Keratinocyte (primary cell): Measurements from ENCODE around the gene CACNA2D4. TPM values are rescaled to one million over a fixed set of nuclear protein-coding genes. Genes with fewer than 3 reads are reported as not detected.

Source experiments
- DNase-seq: peaks from one replicate; pipeline ENCODE4 v3.0.0-alpha.2; 2011; ENCODE audit warnings: low read depth, missing footprints, low spot score
- FAIRE-seq: peaks from 2 replicates; lab custom pipeline; 2011; peaks lifted over from hg19 to GRCh38; lab: Jason Lieb, UNC
- H2AFZ ChIP-seq: 2 replicates; pipeline ENCODE4 v1.6.0; 2012; ENCODE audit warnings: low read length, control low read depth, inconsistent platforms; ENCODE audit not compliant: control insufficient read depth
- H3K27ac ChIP-seq: 2 replicates; pipeline ENCODE4 v1.5.1; 2011; ENCODE audit warnings: low read length; ENCODE audit not compliant: control insufficient read depth, insufficient read depth
- H3K27me3 ChIP-seq: 3 replicates; pipeline ENCODE4 v1.6.0; 2011; ENCODE audit warnings: low read length; ENCODE audit not compliant: control insufficient read depth, insufficient read depth; ENCODE audit errors: extremely low read depth
- H3K36me3 ChIP-seq, 2 experiments: 2 replicates in 1 of 2; 3 replicates in 1 of 2; pipeline ENCODE4 v1.5.1; 2011; ENCODE audit warnings: low read length in 2 of 2, mild to moderate bottlenecking in 1 of 2; ENCODE audit not compliant: control insufficient read depth in 2 of 2, insufficient read depth in 2 of 2; ENCODE audit errors: extremely low read depth in 1 of 2
- H3K4me1 ChIP-seq: 3 replicates; pipeline ENCODE4 v1.5.1; 2011; ENCODE audit warnings: low read length; ENCODE audit not compliant: control insufficient read depth, insufficient read depth; ENCODE audit errors: extremely low read depth
- H3K4me2 ChIP-seq: 3 replicates; pipeline ENCODE4 v1.6.0; 2011; ENCODE audit warnings: low read depth, low read length; ENCODE audit not compliant: control insufficient read depth, insufficient read depth; ENCODE audit errors: extremely low read depth
- H3K4me3 ChIP-seq, 3 experiments: fragments of 200-600 bp in 1 of 3; sonication (generic) in 1 of 3; 2 replicates in 2 of 3; 3 replicates in 1 of 3; pipeline ENCODE4 v1.5.1; 2011 to 2016; ENCODE audit warnings: low read length in 3 of 3, mild to moderate bottlenecking in 3 of 3, control low read depth in 2 of 3, inconsistent platforms in 1 of 3, low read depth in 1 of 3, mixed read lengths in 1 of 3, mixed run types in 1 of 3, moderate library complexity in 1 of 3; ENCODE audit not compliant: control insufficient read depth in 2 of 3, insufficient read depth in 2 of 3; ENCODE audit errors: extremely low read depth in 1 of 3
- H3K79me2 ChIP-seq: 2 replicates; pipeline ENCODE4 v1.6.0; 2012; ENCODE audit warnings: low read length; ENCODE audit not compliant: control insufficient read depth, insufficient read depth
- H3K9ac ChIP-seq: 3 replicates; pipeline ENCODE4 v1.6.0; 2011; ENCODE audit warnings: low read length; ENCODE audit not compliant: control insufficient read depth, insufficient read depth; ENCODE audit errors: extremely low read depth
- H3K9me1 ChIP-seq: 3 replicates; pipeline ENCODE4 v1.6.0; 2011; ENCODE audit warnings: low read length; ENCODE audit not compliant: control insufficient read depth, insufficient read depth; ENCODE audit errors: extremely low read depth
- H3K9me3 ChIP-seq: 2 replicates; pipeline ENCODE4 v1.5.1; 2012; ENCODE audit warnings: low read depth, low read length; ENCODE audit not compliant: control insufficient read depth
- H4K20me1 ChIP-seq: 3 replicates; pipeline ENCODE4 v1.6.0; 2011; ENCODE audit warnings: low read length; ENCODE audit not compliant: control insufficient read depth, insufficient read depth; ENCODE audit errors: extremely low read depth
- CTCF ChIP-seq, 3 experiments: IDR thresholded peaks in 1 of 3; conservative IDR thresholded peaks in 1 of 3; optimal IDR thresholded peaks in 1 of 3; 2 replicates in 2 of 3; 3 replicates in 1 of 3; pipeline versions ENCODE3 to v1.5.1; 2011; ENCODE audit warnings: low read length in 3 of 3, mild to moderate bottlenecking in 3 of 3, moderate library complexity in 2 of 3, control low read depth in 1 of 3, inconsistent platforms in 1 of 3; ENCODE audit not compliant: insufficient read depth in 2 of 3; ENCODE audit errors: extremely low read depth in 1 of 3
- EZH2 ChIP-seq: IDR thresholded peaks from one replicate; pipeline ENCODE4 v1.6.1; 2012; ENCODE audit warnings: inconsistent platforms, mild to moderate bottlenecking, low read length, moderate library complexity
- dilution Hi-C: fragments of 300-500 bp; cut with MboI; formaldehyde crosslinking; loops from one replicate; pipeline ENCODE4 v1.7.0; 2020; ENCODE audit warnings: low sequenced_read_pairs; ENCODE audit not compliant: extremely low pct_ligation_motif_present
- polyA plus RNA-seq, 5 experiments: library from polyadenylated mRNA; depleted of rRNA in 3 of 5; stranded (reverse) in 3 of 5; stranded (forward) in 1 of 5; unstranded in 1 of 5; fragments of >200 nt; gene quantifications; 1 replicate in 1 of 5; 2 replicates in 3 of 5; 3 replicates in 1 of 5; pipeline versions ENCODE4 v1.2.1 to v1.2.3, GENCODE V29; 2011 to 2012; ENCODE audit warnings: missing spikeins in 2 of 5, low read depth in 1 of 5, low replicate concordance in 1 of 5

Gene CACNA2D4
- polyA plus RNA-seq, 1 donor (not counting 4 experiments of a cell fraction or from before 2014, with no cell fraction given) = 0.09 TPM

GRCh38 chr12:1933342-1934051, 15.0 kb upstream of the CACNA2D4 start:
- no peak overlapping the region for H3K27ac ChIP-seq
- no peak for DNase-seq
- H2AFZ ChIP-seq = no peak overlapping the region
- no peak overlapping the region for H3K4me3 ChIP-seq
- no peaks in the 10 kb centered on the region for H3K36me3 ChIP-seq
- no peaks in the 10 kb centered on the region for H3K9me1 ChIP-seq
- H3K27me3 ChIP-seq = no peaks in the 10 kb centered on the region
- H3K4me1 ChIP-seq = no peaks in the 10 kb centered on the region
- H4K20me1 ChIP-seq = no peaks in the 10 kb centered on the region
- FAIRE-seq = no peak
- no peaks in the 10 kb centered on the region for H3K79me2 ChIP-seq
- H3K9ac ChIP-seq = no peak overlapping the region
- no peak overlapping the region for H3K4me2 ChIP-seq
- H3K9me3 ChIP-seq = no peaks in the 10 kb centered on the region
- dilution Hi-C loops = no loop called here
- TF ChIP-seq CTCF (optimal IDR thresholded peaks at IDR 0.05 in 1 of 3, IDR thresholded peaks at IDR 0.05 in 1 of 3, conservative IDR thresholded peaks at IDR 0.05 in 1 of 3; ENCODE audit: extremely low read depth in 1 of 3, insufficient read depth in 2 of 3, low read length in 3 of 3) (no peak), EZH2 (no peak)

GRCh38 chr12:1932264-1932777, 13.9 kb upstream of the CACNA2D4 start:
- FAIRE-seq (no peak), DNase-seq (no peak)

More at GRCh38 chr12:1932264-1932777, 13.9 kb upstream of the CACNA2D4 start:
- no peaks in the 10 kb centered on the region for H3K79me2 ChIP-seq
- H3K4me3 ChIP-seq = no peak overlapping the region
- no peak for TF ChIP-seq EZH2
- no peak for TF ChIP-seq CTCF (optimal IDR thresholded peaks at IDR 0.05 in 1 of 3, IDR thresholded peaks at IDR 0.05 in 1 of 3, conservative IDR thresholded peaks at IDR 0.05 in 1 of 3; ENCODE audit: extremely low read depth in 1 of 3, insufficient read depth in 2 of 3, low read length in 3 of 3)
- no peaks in the 10 kb centered on the region for H3K36me3 ChIP-seq
- H2AFZ ChIP-seq = no peak overlapping the region
- no peak overlapping the region for H3K4me2 ChIP-seq
- H3K27me3 ChIP-seq = peaks cover 7% of the 10 kb centered on the region
- dilution Hi-C loops = no loop called here
- no peaks in the 10 kb centered on the region for H3K9me3 ChIP-seq
- no peaks in the 10 kb centered on the region for H3K4me1 ChIP-seq
- H4K20me1 ChIP-seq = no peaks in the 10 kb centered on the region
- H3K9ac ChIP-seq = no peak overlapping the region
- H3K9me1 ChIP-seq = no peaks in the 10 kb centered on the region
- H3K27ac ChIP-seq = no peak overlapping the region
